HG02840 (cell line): ENCODE data around the gene SEMA4A.
A peak's percentile ranks its signal among the peaks of the same experiment; 100 is the strongest.
"Not testable (repeated sequence)": the region's sequence is repeated elsewhere in the genome, so short reads cannot be mapped to it uniquely, and the experiment has no call there.

ENCODE experiments used
- ATAC-seq: cut with Tn5 transposase; IDR thresholded peaks from one replicate; pipeline ENCODE4 v1.9.1; 2021; ENCODE audit warnings: mild to moderate bottlenecking, moderate library complexity, moderate number of reproducible peaks; ENCODE audit not compliant: unreplicated experiment, low FRiP score

The SEMA4A gene

DNA sequence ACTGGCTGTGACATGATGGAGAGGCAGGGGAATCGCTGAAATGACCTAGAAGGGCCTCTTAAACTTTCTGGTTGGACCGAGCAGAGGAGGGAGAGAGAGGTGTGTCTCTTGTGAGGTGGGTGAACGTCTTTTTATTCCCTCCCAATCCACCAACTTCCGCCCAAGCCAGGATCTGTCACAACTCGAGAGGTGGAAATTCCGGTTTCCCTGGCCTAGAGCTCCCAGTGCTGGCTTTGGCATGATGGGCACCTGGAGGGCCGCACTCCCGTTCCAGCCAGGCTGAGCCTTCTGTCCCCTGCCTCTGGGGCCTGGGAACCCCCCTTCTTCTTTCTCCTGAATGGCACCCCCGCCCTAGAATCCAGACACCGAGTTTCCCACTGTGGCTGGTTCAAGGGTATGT, at the start of gene SEMA4A:
Gene SEMA4A (plus strand): TSS at position 224 of the 400 bp plus-strand sequence. CDS start 994 bp downstream, outside the sequence.
- ATAC-seq = no peak

DNA sequence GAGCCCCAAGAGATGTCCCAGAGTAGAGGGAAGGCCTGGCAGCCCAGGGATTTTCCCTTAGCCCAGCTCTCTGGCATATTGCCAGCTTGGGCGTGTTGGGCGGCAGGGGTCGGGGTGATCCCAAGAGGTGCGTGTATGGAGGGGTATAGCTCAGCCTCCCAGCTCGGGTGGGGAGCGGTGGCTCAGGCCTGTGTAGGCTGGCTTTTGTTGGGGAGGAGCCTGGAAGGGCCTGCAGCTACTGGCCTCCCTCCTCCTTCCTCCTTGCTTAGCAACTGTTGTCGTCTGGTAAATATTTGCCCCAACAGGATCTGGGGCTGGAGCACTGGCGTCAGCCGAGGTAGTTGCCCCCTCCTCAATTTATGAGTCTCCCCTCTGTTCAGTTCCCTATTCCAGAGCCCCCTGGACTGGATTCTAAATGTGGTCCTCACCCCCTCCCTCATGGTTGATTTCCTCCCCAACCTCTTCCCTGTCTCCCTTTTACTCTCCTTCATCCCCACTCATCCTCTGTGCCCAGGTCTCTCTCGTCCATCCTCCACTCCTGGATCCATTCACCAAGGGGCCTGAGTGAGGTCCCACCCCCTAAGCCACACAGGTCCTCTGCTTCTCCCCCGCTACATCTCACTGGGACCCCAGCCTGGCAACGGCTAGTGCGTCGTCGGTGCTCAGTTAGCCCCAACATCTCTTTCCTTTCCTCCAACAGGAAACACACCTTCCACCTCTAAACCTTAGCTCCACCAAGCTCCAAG, 49.1 kb upstream of the SEMA4A start:
- ATAC-seq = no peak

- ATAC-seq = no peak
Measured at GRCh38 chr1:156104861-156105832, 48.2 kb upstream of the SEMA4A start.

GRCh38 chr1:156106624-156107488, 46.5 kb upstream of the SEMA4A start:
- ATAC-seq = no peak

DNA sequence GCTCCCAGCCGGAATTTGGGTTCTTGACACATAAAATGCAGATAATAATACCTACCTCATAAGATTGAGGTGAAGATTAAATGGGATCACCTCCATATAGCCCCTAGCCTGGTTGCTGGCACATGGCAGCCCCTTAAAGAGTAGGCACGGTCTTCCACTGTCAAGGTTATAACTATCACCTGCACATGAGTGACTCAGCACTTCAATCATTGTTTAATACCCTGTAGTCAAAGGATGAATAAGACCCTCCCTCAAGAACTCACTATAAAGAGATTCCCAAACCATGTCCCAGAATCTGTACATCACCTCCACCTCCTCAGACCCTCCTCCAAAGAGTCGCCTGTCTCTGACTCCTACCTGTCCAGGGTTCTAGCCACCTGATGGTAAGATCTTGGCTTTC, 45.3 kb upstream of the SEMA4A start:
- ATAC-seq = no peak

DNA sequence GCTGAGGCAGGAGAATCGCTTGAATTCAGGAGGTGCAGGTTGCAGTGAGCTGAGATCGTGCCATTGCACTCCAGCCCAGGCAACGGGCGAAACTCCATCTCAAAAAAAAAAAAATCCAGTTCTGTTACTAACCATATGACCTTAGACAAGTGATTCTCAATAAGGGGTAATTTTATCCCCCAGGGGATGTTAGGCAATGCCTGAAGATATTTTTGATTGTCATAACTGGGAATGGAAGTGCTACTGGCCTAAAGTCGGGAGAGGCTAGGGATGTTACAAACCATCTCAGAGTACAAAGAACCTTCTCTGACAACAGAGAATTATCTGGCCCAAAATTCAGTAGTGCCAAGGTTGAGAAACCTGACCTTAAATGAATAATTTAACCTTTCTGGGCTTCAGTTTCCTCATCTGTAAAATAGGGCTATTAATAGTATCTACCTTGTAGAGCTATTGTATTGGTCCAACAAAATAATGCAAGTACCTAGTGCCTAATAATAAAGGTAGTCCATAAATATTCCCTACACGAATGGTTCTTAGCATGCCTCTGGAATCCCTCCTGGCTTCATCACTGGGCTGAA, 44.6 kb upstream of the SEMA4A start:
- ATAC-seq = no peak

DNA sequence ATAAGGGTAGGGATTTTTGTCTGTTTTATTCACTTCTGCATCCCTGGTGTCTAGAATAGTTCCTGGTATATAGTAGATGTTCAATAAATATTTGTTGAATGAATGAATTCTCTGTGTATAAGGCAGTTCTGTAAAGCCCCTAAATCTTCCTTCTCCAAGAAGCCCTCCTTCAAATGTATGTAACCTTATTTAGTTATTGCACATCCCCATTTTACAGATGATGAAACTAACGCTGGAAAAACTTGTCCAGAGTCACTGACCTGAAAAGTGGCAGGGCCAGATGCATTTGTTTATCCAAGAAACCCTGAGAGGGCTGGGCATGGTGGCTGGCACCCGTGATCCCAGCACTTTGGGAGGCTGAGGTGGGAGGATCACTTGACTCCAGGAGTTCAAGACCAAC, 43.1 kb upstream of the SEMA4A start:
- no peak for ATAC-seq

GRCh38 chr1:156111355-156111962, 41.9 kb upstream of the SEMA4A start:
- ATAC-seq = no peak

DNA sequence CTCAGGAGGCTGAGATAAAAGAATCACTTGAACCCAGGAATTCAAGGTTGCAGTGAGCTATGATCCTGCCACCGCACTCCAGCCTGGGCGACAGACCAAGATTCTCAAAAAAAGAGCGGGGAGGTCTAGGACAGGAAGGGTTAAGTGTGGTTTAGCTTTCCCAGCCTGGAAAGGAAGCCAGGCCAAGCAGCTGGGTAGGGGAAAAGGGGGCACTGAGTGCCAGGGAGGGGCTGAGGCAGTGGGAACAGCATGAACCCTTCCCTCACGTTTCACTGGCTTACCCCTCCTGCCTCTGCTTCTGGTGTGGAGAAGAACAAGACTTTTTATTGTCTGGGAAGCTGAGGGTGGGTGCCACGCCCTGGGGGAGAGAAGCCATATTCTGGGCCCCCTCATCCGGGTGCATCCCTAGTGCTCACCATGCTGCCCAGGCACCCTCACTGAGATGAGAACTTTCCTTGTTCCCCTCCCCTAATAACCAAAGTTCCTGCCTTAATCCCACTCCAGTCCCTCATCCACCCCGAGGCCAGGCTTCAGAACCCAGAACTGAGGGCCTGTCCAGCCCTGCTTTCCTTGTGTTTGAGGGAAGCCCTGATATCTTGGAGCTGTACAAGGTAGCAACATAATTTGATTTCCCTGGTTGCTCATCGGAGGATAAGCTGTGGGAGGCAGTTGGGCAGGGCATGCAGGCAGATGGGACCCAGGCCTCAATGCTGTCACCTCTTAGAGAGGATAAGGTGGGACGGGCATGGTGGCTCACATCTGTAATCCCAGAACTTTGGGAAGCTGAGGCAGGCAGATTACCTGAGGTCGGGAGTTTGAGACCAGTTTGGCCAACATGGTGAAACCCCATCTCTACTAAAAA, 40.9 kb upstream of the SEMA4A start:
- ATAC-seq = no peak

DNA sequence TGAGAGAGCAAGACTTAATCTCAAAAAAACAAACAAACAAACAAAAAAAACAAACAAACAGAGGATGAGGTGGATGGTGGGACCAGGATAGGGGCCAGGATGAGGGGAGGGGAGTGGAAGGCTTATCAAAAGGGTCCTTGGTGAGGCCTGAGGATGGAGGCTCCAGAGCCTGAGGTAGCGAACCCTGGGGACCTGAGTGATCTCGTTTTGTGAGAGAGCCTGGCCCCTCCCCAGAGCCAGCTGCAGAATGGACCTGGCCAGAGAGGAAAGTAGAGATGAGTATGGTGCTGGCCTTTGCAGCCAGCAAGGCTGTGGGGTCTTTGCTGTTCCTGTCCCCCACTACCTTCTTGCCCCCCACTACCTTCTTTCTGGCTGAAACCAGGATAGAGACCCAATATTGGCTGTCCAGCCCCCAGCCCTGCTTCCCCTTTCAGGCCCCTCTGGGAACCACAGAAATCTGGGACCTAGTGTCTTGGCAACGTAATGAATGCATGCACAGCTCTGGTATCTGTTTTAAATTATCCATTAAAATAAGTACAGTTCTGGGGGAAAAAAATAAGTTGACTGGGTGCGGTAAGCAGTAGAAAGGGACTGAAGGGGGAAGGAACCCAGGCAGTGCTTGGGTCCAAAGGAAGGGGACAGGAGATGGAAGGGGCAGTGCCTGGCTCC, 40.0 kb upstream of the SEMA4A start:
- ATAC-seq = no peak

DNA sequence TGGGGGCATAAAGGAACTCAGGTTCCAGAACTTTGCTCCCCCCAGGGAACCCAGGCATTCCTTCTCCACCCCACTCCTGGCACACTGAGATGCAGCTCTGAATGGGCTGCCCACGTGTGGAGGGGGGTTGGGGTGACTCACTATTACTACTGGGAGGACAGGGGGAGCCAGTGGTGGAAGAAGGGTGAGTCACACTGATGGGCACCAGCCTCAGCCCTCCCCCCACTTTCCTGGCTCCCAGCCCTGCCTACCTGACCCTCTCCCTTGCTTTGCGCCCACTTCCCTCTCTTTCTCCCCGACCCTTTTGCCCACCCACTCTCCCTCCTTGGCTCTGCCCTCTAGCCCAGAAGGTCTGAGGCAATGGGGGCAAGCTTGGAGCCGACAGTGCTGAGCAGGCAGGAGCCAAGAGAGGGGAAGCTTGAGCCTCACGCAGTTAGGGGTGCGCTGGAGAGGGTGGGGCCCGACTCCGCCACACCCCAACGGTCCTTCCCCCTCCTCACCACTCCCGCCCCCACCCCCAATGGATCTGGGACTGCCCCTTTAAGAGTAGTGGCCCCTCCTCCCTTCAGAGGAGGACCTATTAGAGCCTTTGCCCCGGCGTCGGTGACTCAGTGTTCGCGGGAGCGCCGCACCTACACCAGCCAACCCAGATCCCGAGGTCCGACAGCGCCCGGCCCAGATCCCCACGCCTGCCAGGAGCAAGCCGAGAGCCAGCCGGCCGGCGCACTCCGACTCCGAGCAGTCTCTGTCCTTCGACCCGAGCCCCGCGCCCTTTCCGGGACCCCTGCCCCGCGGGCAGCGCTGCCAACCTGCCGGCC, 39.1 kb upstream of the SEMA4A start, which contains the start of gene LMNA:
Gene LMNA (plus strand): TSS at position 611 of the 818 bp plus-strand sequence. CDS start 208 bp downstream, outside the sequence.
- ATAC-seq = peak; percentile 53

- peak; percentile 12 for ATAC-seq
Measured at GRCh38 chr1:156114919-156115513, 38.4 kb upstream of the SEMA4A start.

DNA sequence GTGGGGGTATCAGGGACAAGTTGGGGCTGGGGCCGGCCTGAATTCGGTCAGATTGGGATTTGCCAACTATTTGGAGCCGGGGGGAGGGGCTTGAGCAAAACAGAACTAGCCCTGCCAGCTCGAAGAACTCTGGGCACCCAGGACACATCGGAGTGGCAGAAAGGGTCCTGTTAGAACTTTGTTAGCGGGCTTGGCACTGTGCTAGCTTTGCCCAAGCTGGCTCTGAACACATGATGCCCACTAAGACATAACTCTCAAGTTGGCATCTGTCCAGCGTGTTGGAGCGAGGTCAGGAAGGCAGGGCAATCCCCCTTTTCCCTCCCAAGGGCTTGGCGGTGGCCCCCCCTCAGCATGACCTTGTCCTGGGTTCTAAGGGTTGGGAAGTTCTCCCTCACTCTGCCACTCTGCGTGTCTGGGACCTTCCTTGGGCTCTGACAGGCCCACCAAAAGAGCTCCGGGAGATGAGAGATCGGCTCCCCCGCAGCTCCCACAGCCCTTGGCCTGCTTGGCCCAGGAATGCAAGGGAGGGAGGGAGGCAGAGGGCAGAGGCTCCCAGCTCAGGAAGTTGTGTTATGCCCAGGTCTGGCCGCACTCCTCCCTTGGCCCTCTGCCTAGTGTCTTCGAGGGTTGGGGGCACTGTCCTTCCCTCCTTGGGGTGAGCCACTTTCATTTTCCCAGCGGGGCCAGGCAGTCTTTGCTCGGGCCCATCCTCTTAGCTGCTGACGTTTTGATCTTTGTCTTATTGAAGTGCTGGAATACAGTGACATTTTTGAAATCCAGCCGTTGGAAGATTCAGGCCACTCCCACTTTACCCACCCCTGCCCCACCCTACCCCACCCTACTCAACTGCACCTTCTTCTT, 37.6 kb upstream of the SEMA4A start:
- no peak for ATAC-seq

DNA sequence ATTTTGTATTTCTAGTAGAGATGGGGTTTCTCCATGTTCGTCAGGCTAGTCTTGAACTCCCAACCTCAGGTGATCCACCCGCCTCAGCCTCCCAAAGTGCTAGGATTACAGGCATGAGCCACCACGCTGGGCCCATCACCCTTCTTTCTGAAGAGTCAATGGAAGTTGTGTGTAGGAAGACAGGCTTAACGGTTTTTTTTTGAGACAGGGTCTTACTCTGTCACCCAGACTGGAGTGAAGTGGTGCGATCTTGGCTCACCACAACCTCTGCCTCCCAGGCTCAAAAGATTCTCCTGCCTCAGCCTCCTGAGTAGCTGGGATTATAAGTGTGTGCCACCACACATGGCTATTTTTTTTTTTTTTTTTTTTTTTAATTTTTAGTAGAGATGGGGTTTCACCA, 36.7 kb upstream of the SEMA4A start:
- ATAC-seq = not testable (repeated sequence)

DNA sequence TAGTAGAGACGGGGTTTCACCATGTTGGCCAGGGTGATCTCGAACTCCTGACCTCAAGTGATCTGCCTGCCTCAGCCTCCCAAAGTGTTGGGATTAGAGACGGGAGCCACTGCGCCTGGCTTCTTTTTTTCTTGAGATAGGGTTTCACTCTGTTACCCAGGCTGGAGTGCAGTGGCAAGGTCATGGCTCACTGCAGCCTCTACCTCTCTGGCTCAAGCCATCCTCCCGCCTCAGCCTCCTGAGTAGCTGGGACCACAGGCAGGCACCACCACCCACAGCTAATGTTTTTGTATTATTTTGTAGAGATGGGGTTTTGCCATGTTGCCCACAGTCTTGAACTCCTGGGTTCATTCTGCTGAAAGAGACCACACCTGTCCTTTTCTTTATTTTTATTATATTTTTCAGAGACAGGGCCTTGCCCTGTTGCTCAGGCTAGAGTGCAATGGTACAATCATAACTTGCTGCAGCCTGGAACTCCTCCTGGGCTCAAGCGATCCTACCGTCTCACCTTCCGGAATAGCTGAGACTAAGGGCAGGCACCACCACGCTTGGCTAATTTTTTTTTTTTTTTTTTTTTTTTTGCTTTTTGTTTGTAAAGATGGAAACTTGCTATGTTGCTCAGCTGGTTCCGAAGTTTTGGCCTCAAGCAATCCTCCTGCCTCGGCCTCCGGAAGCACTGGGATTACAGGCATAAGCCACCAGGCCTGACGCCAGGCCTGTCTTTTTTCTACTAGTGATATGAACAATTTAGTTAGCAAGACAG, 35.8 kb upstream of the SEMA4A start:
- ATAC-seq = no peak
